Limb (tissue), 2 donors: ENCODE data around the gene LMF1.
"Not testable (repeated sequence)": the region's sequence is repeated elsewhere in the genome, so short reads cannot be mapped to it uniquely, and the experiment has no call there.

Experiments used
- DNase-seq, 2 donors: peaks; one replicate each; pipeline ENCODE4 v3.0.0-alpha.2; 2016; ENCODE audit errors: extremely low spot score in 2 of 2

LMF1 gene

GRCh38 chr16:951660-952301 is 19.0 kb downstream of the LMF1 start:
- DNase-seq, result no peak

GRCh38 chr16:950733-951573 is 19.8 kb downstream of the LMF1 start:
- DNase-seq, result not testable (repeated sequence)

- DNase-seq, result not testable (repeated sequence)
Observed at GRCh38 chr16:948767-949166, 22.0 kb downstream of the LMF1 start.

- not testable (repeated sequence) for DNase-seq
Observed at GRCh38 chr16:947922-948303, 22.9 kb downstream of the LMF1 start.

GRCh38 chr16:947255-947921 is 23.4 kb downstream of the LMF1 start:
- DNase-seq, result no peak

GRCh38 chr16:946048-946395 is 24.8 kb downstream of the LMF1 start:
- no peak for DNase-seq

GRCh38 chr16:945271-946047 is 25.3 kb downstream of the LMF1 start:
- DNase-seq, result no peak

GRCh38 chr16:943971-944370 is 26.8 kb downstream of the LMF1 start:
- DNase-seq, result no peak

- DNase-seq, result no peak
Observed at GRCh38 chr16:942436-943060, 28.2 kb downstream of the LMF1 start.

- DNase-seq, result no peak
Observed at GRCh38 chr16:939941-940340, 30.8 kb downstream of the LMF1 start.

GRCh38 chr16:939311-939710 is 31.5 kb downstream of the LMF1 start:
- no peak for DNase-seq

- DNase-seq, result no peak
Observed at GRCh38 chr16:938752-939151, 32.0 kb downstream of the LMF1 start.

- DNase-seq, result no peak
Observed at GRCh38 chr16:938136-938535, 32.6 kb downstream of the LMF1 start.

- no peak for DNase-seq
Observed at GRCh38 chr16:937723-938122, 33.1 kb downstream of the LMF1 start.

- DNase-seq, result no peak
Observed at GRCh38 chr16:937311-937710, 33.5 kb downstream of the LMF1 start.

- no peak for DNase-seq
Observed at GRCh38 chr16:935684-936083, 35.1 kb downstream of the LMF1 start.

GRCh38 chr16:934178-934577 is 36.6 kb downstream of the LMF1 start:
- no peak for DNase-seq

GRCh38 chr16:933581-933980 is 37.2 kb downstream of the LMF1 start:
- DNase-seq, result no peak

- DNase-seq, result no peak
Observed at GRCh38 chr16:932831-933330, 37.9 kb downstream of the LMF1 start.

- no peak for DNase-seq
Observed at GRCh38 chr16:931626-932500, 38.9 kb downstream of the LMF1 start.
